HCT116 (cell line): ENCODE data around the gene CAMKMT. TPM values are rescaled to one million over a fixed set of nuclear protein-coding genes. Genes with fewer than 3 reads are reported as not detected.

ENCODE experiments used
- ATAC-seq: fragments of 200-7000 bp; cut with Tn5 transposase; 2 replicates; pipeline ENCODE4 v1.9.1; 2020; ENCODE audit warnings: mild to moderate bottlenecking, moderate library complexity
- BruUV-seq: library from RNA; stranded (reverse); fragments of 400-500 nt; replicated peaks from 2 replicates; lab custom pipeline; 2021; lab: Mats Ljungman, UMichigan
- CTCF ChIA-PET: fragments of 300-600 bp; sonication (Branson Sonifier 250); formaldehyde crosslinking; loops from one replicate; lab custom pipeline; 2021; ENCODE audit warnings: antibody characterized with exemption; lab: Charles Lee
- POLR2A ChIA-PET: fragments of 300-600, 350-600 bp; sonication (Branson Sonifier 250); formaldehyde crosslinking; loops from one replicate; lab custom pipeline; 2021; ENCODE audit warnings: antibody characterized with exemption; lab: Charles Lee
- RAD21 ChIA-PET, 2 experiments: fragments of 300-600 bp; sonication (Branson Sonifier 250); formaldehyde crosslinking; loops; one replicate each; lab custom pipeline; 2023; ENCODE audit warnings: low total read pairs in 2 of 2; ENCODE audit not compliant: uncharacterized antibody in 2 of 2, unreplicated experiment in 2 of 2, low non-redundant PET in 1 of 2; lab: Charles Lee
- DNase-seq: peaks from one replicate; pipeline ENCODE4 v3.0.0-alpha.2; 2010; ENCODE audit warnings: low read depth, low spot score
- H2AFZ ChIP-seq: fragments of 200-600 bp; shearing (Covaris generic), sonication (generic); 2 replicates; pipeline ENCODE4 v1.6.1; 2017; ENCODE audit warnings: low read depth, mixed run types, mixed read lengths, antibody characterized with exemption, low read length; ENCODE audit not compliant: poor library complexity, severe bottlenecking
- H3K27ac ChIP-seq: 2 replicates; pipeline ENCODE4 v1.5.1; 2012; ENCODE audit warnings: low read depth, low read length
- H3K27me3 ChIP-seq: fragments of 200-600 bp; sonication (generic); 2 replicates; pipeline ENCODE4 v1.6.1; 2016; ENCODE audit warnings: mixed run types, low read length, mixed read lengths; ENCODE audit not compliant: insufficient read depth
- H3K36me3 ChIP-seq, 2 experiments: fragments of 200-500 bp in 1 of 2; fragments of 200-600 bp in 1 of 2; sonication (Bioruptor generic) in 1 of 2; sonication (generic) in 1 of 2; 2 replicates each; pipeline versions ENCODE4 v1.5.1 to v1.6.1; 2014 to 2016; ENCODE audit warnings: low read length in 2 of 2, inconsistent platforms in 1 of 2, mixed read lengths in 1 of 2, mixed run types in 1 of 2; ENCODE audit not compliant: insufficient read depth in 2 of 2, control insufficient read depth in 1 of 2
- H3K4me1 ChIP-seq, 2 experiments: fragments of 200-600 bp in 1 of 2; sonication (generic) in 1 of 2; 2 replicates each; pipeline versions ENCODE4 v1.5.1 to v1.6.1; 2012 to 2017; ENCODE audit warnings: low read length in 2 of 2, inconsistent platforms in 1 of 2, mild to moderate bottlenecking in 1 of 2, mixed read lengths in 1 of 2, mixed run types in 1 of 2, moderate library complexity in 1 of 2; ENCODE audit not compliant: insufficient read depth in 2 of 2, control insufficient read depth in 1 of 2
- H3K4me2 ChIP-seq: fragments of 200-600 bp; sonication (generic); 2 replicates; pipeline ENCODE4 v1.6.1; 2017; ENCODE audit warnings: mixed run types, low read length, mixed read lengths
- H3K4me3 ChIP-seq, 2 experiments: fragments of 200-600 bp in 1 of 2; sonication (generic) in 1 of 2; replicated peaks in 1 of 2; 2 replicates each; pipeline ENCODE4 v1.5.1; 2011 to 2016; ENCODE audit warnings: low read length in 2 of 2, control low read depth in 1 of 2, low read depth in 1 of 2, mild to moderate bottlenecking in 1 of 2, mixed read lengths in 1 of 2, mixed run types in 1 of 2
- H3K79me2 ChIP-seq: fragments of 200-600 bp; sonication (generic); 2 replicates; pipeline ENCODE4 v1.6.1; 2017; ENCODE audit warnings: mild to moderate bottlenecking, mixed run types, low read length, moderate library complexity, mixed read lengths; ENCODE audit not compliant: insufficient read depth
- H3K9ac ChIP-seq: fragments of 200-600 bp; sonication (generic); 2 replicates; pipeline ENCODE4 v1.6.1; 2016; ENCODE audit warnings: low read length, mixed read lengths
- H3K9me2 ChIP-seq: fragments of 200-600 bp; sonication (generic), shearing (Covaris generic); 2 replicates; pipeline ENCODE4 v1.6.1; 2017; ENCODE audit warnings: mixed run types, mild to moderate bottlenecking, moderate library complexity; ENCODE audit not compliant: insufficient read depth
- H3K9me3 ChIP-seq, 2 experiments: fragments of 200-500 bp in 1 of 2; fragments of 200-600 bp in 1 of 2; sonication (Bioruptor generic) in 1 of 2; sonication (generic) in 1 of 2; 2 replicates each; pipeline ENCODE4 v1.6.1; 2014 to 2017; ENCODE audit warnings: low read length in 2 of 2, mixed read lengths in 2 of 2, inconsistent platforms in 1 of 2, low read depth in 1 of 2, mild to moderate bottlenecking in 1 of 2, mixed run types in 1 of 2, moderate library complexity in 1 of 2; ENCODE audit not compliant: control insufficient read depth in 1 of 2, insufficient read depth in 1 of 2
- H4K20me1 ChIP-seq: fragments of 200-600 bp; sonication (generic), shearing (Covaris generic); 2 replicates; pipeline ENCODE4 v1.6.1; 2017; ENCODE audit warnings: mixed run types, mild to moderate bottlenecking, moderate library complexity; ENCODE audit not compliant: insufficient read depth
- CTCF ChIP-seq, 3 experiments: fragments of 200-600 bp in 1 of 3; sonication (generic) in 1 of 3; IDR thresholded peaks in 2 of 3; conservative IDR thresholded peaks in 1 of 3; 2 replicates each; pipeline ENCODE4 v1.5.1; 2012 to 2017; ENCODE audit warnings: low read depth in 2 of 3, low read length in 2 of 3, antibody characterized with exemption in 1 of 3, borderline replicate concordance in 1 of 3, control low read depth in 1 of 3, mild to moderate bottlenecking in 1 of 3, mixed read lengths in 1 of 3, mixed run types in 1 of 3, moderate library complexity in 1 of 3; ENCODE audit not compliant: insufficient read depth in 1 of 3
- EGR1 ChIP-seq: IDR thresholded peaks from 2 replicates; pipeline ENCODE4 v1.6.1; 2012; ENCODE audit warnings: low read depth
- ELF1 ChIP-seq: IDR thresholded peaks from 2 replicates; pipeline ENCODE4 v1.6.1; 2012; ENCODE audit warnings: low read depth, borderline replicate concordance
- EZH2phosphoT487 ChIP-seq: fragments of 200-600 bp; IDR thresholded peaks from 2 replicates; pipeline ENCODE4 v1.6.1; 2018; ENCODE audit warnings: antibody characterized with exemption, borderline replicate concordance
- FOSL1 ChIP-seq: IDR thresholded peaks from 2 replicates; pipeline ENCODE4 v1.6.1; 2012; ENCODE audit warnings: low read depth
- JUND ChIP-seq: IDR thresholded peaks from 2 replicates; pipeline ENCODE4 v1.6.1; 2012
- POLR2AphosphoS5 ChIP-seq: IDR thresholded peaks from 2 replicates; pipeline ENCODE4 v1.6.1; 2011; ENCODE audit warnings: mild to moderate bottlenecking, low read depth, low read length, moderate library complexity
- RAD21 ChIP-seq: IDR thresholded peaks from 2 replicates; pipeline ENCODE4 v1.6.1; 2012; ENCODE audit warnings: low read depth, mild to moderate bottlenecking
- REST ChIP-seq: IDR thresholded peaks from 2 replicates; pipeline ENCODE4 v1.6.1; 2012; ENCODE audit warnings: low read depth
- SP1 ChIP-seq: IDR thresholded peaks from 2 replicates; pipeline ENCODE4 v1.6.1; 2012; ENCODE audit warnings: low read depth
- SRF ChIP-seq: IDR thresholded peaks from 2 replicates; pipeline ENCODE4 v1.6.1; 2012; ENCODE audit warnings: low read depth
- TCF7L2 ChIP-seq: IDR thresholded peaks from 2 replicates; pipeline ENCODE4 v1.7.0; 2011; ENCODE audit warnings: borderline replicate concordance, inconsistent platforms; ENCODE audit not compliant: insufficient read depth, insufficient read length; ENCODE audit errors: extremely low read depth
- YY1 ChIP-seq: IDR thresholded peaks from 2 replicates; pipeline ENCODE4 v1.6.1; 2011; ENCODE audit warnings: low read length, low read depth, moderate library complexity, mild to moderate bottlenecking; ENCODE audit not compliant: insufficient replicate concordance; ENCODE audit errors: extremely low read depth
- ZFX ChIP-seq: fragments of 450-650 bp; IDR thresholded peaks from 2 replicates; pipeline ENCODE4 v1.6.1; 2017
- ZNF274 ChIP-seq: fragments of 200-500 bp; sonication (Bioruptor generic); IDR thresholded peaks from 2 replicates; pipeline ENCODE4 v1.6.1; 2014; ENCODE audit warnings: mild to moderate bottlenecking, low read depth, low read length, inconsistent platforms
- intact Hi-C: fragments of 100-400 bp; cut with micrococcal nuclease; formaldehyde crosslinking; loops from 2 replicates; pipeline ENCODE4 v1.10.0; 2022
- total RNA-seq: library from RNA; stranded (reverse); gene quantifications from one replicate; pipeline ENCODE4 v1.2.1, GENCODE V29; 2021; ENCODE audit not compliant: unreplicated experiment

The CAMKMT gene
- total RNA-seq, 1 experiment from 2014 or later: 10.6 TPM

- no peak for TF ChIP-seq SRF
- TF ChIP-seq YY1: no peak
- no peak for TF ChIP-seq JUND
- no peak for TF ChIP-seq EGR1
- no peak for TF ChIP-seq EZH2phosphoT487
- TF ChIP-seq ZNF274: no peak
- TF ChIP-seq ELF1: no peak
- TF ChIP-seq TCF7L2: no peak
- TF ChIP-seq SP1: no peak
- TF ChIP-seq RAD21: no peak
- no peak for TF ChIP-seq REST
- TF ChIP-seq POLR2AphosphoS5: no peak
- TF ChIP-seq ZFX: no peak
- TF ChIP-seq CTCF (IDR thresholded peaks at IDR 0.05 in 2 of 3, conservative IDR thresholded peaks at IDR 0.05 in 1 of 3; ENCODE audit: borderline replicate concordance in 1 of 3, insufficient read depth in 1 of 3, low read depth in 2 of 3, low read length in 2 of 3): no peak
- TF ChIP-seq FOSL1: no peak
- H3K36me3 ChIP-seq: no peaks in the 10 kb centered on the region
- H3K4me2 ChIP-seq: no peak overlapping the region
- no peak overlapping the region for H3K27ac ChIP-seq
- no peaks in the 10 kb centered on the region for H3K27me3 ChIP-seq
- no peak overlapping the region for H3K9ac ChIP-seq
- H4K20me1 ChIP-seq: no peaks in the 10 kb centered on the region
- no peaks in the 10 kb centered on the region for H3K79me2 ChIP-seq
- H3K4me1 ChIP-seq: no peaks in the 10 kb centered on the region
- ATAC-seq (no peak), DNase-seq (no peak)
- POLR2A ChIA-PET: no interaction called here
- no peak overlapping the region for H2AFZ ChIP-seq
- RAD21 ChIA-PET: no interaction called here
- no peaks in the 10 kb centered on the region for H3K9me3 ChIP-seq
- intact Hi-C loops: no loop called here
- CTCF ChIA-PET: no interaction called here
- H3K4me3 ChIP-seq: no peak overlapping the region
- no peaks in the 10 kb centered on the region for H3K9me2 ChIP-seq
- no TSS peak for BruUV-seq
Observed at GRCh38 chr2:44450082-44450481, 88.3 kb downstream of the CAMKMT start.
